Stomach (tissue), 4 donors: Measurements from ENCODE around the gene ZDHHC17.

Experiments
- CTCF ChIP-seq, 7 experiments: fragments of 450-650 bp in 4 of 7; fragments of 200-600 bp in 3 of 7; sonication (generic) in 3 of 7; IDR thresholded peaks; one replicate each; pipeline ENCODE4 v1.5.1; 2016 to 2019; ENCODE audit warnings: antibody characterized with exemption in 7 of 7, control low read depth in 2 of 7, mild to moderate bottlenecking in 1 of 7
- POLR2A ChIP-seq, 4 donors: fragments of 450-650 bp; IDR thresholded peaks; one replicate each; pipeline ENCODE4 v1.6.1; 2016; ENCODE audit warnings: antibody characterized with exemption in 4 of 4, control low read depth in 2 of 4, mild to moderate bottlenecking in 1 of 4, moderate library complexity in 1 of 4

- TF ChIP-seq POLR2A (IDR thresholded peaks at IDR 0.05) (no peak), CTCF (IDR thresholded peaks at IDR 0.05) (no peak)
Observed at GRCh38 chr12:76847260-76847659, 83.3 kb downstream of the ZDHHC17 start.
